ENCODE measurements around the gene NTRK3. TPM values are rescaled to one million over a fixed set of nuclear protein-coding genes. Genes with fewer than 3 reads are reported as not detected.

The NTRK3 gene
- polyA plus RNA-seq, 1 donor from 2014 or later: 42.7 TPM

- H3K79me2 ChIP-seq (replicated peaks; ENCODE audit: insufficient read depth, low read length): no peaks in the 10 kb centered on the region
- TF ChIP-seq EP300 (conservative IDR thresholded peaks at IDR 0.05; ENCODE audit: poor library complexity, severe bottlenecking) (no peak), POLR2AphosphoS5 (IDR thresholded peaks at IDR 0.05) (no peak), TAF1 (IDR thresholded peaks at IDR 0.05; ENCODE audit: low read depth) (no peak), REST (IDR thresholded peaks at IDR 0.05; ENCODE audit: borderline replicate concordance) (no peak), CTCF (IDR thresholded peaks at IDR 0.05; ENCODE audit: poor library complexity, severe bottlenecking) (no peak), SMC3 (conservative IDR thresholded peaks at IDR 0.05; ENCODE audit: poor library complexity) (no peak), EZH2 (IDR thresholded peaks at IDR 0.05; ENCODE audit: borderline replicate concordance, insufficient read depth, low read length, poor library complexity, severe bottlenecking) (no peak), MXI1 (conservative IDR thresholded peaks at IDR 0.05; ENCODE audit: poor library complexity, severe bottlenecking) (no peak), RAD21 (conservative IDR thresholded peaks at IDR 0.05) (no peak)
- H3K9ac ChIP-seq (ENCODE audit: low read length): no peak overlapping the region
- H2AFZ ChIP-seq (ENCODE audit: low read depth, low read length): no peak overlapping the region
- no peaks in the 10 kb centered on the region for H3K9me2 ChIP-seq (ENCODE audit: insufficient read depth, low read length)
- no peak overlapping the region for H3K4me3 ChIP-seq (ENCODE audit: low read length)
- H3K36me3 ChIP-seq (ENCODE audit: insufficient read depth, low read length): no peaks in the 10 kb centered on the region
- no peaks in the 10 kb centered on the region for H3F3A ChIP-seq (ENCODE audit: insufficient read depth, low read length, poor library complexity, severe bottlenecking)
- H3K27me3 ChIP-seq (ENCODE audit: insufficient read depth, low read depth, low read length): no peaks in the 10 kb centered on the region
- no peaks in the 10 kb centered on the region for H3K9me3 ChIP-seq (ENCODE audit: low read length)
- no peak overlapping the region for H3K27ac ChIP-seq (ENCODE audit: low read length)
- no peaks in the 10 kb centered on the region for H4K20me1 ChIP-seq (ENCODE audit: insufficient read depth)
- no peak overlapping the region for H3K4me2 ChIP-seq (ENCODE audit: low read length)
Observed at GRCh38 chr15:87816016-87816415, 440.5 kb downstream of the NTRK3 start.

Small RNA genes within 50 kb of the gene (small RNA-seq; reads per million reads assigned to genes)
- gene MED28P6: 0 reads per million in 3 experiments

Other genes with a start within 250 kb of the NTRK3 start
- gene MRPL46, start 210.6 kb upstream of the NTRK3 start, polyA plus RNA-seq: 32.8 and 41.0 TPM in 2 replicates
- 57.5 and 68.7 TPM in 2 replicates for gene MRPS11, start 211.0 kb upstream of the NTRK3 start, polyA plus RNA-seq

All from neural cell (in vitro differentiated cells).